Coronary artery (tissue), 2 donors: ENCODE measurements around the gene MBTPS2.
A peak's percentile ranks its signal among the peaks of the same experiment; 100 is the strongest.

ENCODE experiments used
- DNase-seq: peaks from one replicate; pipeline ENCODE4 v3.0.0-alpha.2; 2017; ENCODE audit warnings: low spot score
- H3K27ac ChIP-seq, 2 donors: fragments of 200-600 bp; sonication (generic); one replicate each; pipeline ENCODE4 v1.5.1; 2016 to 2019
- H3K4me3 ChIP-seq: fragments of 200-600 bp; sonication (generic); 2 replicates; pipeline ENCODE4 v1.5.1; 2016; ENCODE audit warnings: mild to moderate bottlenecking, moderate library complexity
- CTCF ChIP-seq: fragments of 200-600 bp; sonication (generic); IDR thresholded peaks from one replicate; pipeline ENCODE4 v1.5.1; 2019; ENCODE audit warnings: antibody characterized with exemption

The MBTPS2 gene

GRCh38 chrX:21911481-21911880 lies 72.1 kb downstream of the MBTPS2 start:
- no peak overlapping the region for H3K4me3 ChIP-seq
- DNase-seq, result no peak
- H3K27ac ChIP-seq, result no peak overlapping the region
- TF ChIP-seq CTCF, result no peak

DNA sequence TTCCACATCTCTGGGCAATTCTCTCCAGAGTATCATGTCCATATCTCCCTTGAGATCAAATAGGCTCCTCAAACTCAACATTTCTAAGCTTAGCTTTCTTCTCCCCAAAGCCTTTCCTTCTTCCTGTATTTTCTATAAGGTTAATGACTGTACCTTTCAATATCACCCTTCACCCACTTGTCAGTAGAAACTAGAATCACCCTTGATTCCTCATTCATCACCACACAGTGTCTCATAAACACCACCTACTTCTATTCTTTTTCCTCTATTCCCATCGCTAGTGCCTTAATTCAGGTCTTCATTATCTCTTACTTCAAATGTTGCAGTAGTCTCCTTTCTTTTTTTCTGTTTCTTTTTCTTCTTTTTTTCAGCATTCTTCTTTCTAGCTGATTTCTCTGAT lies 72.8 kb downstream of the MBTPS2 start:
- Histone ChIP-seq H3K4me3 (no peak overlapping the region), H3K27ac (no peak overlapping the region)
- DNase-seq, result no peak
- TF ChIP-seq CTCF, result no peak

- no peak for DNase-seq
- H3K27ac ChIP-seq, result no peak overlapping the region
- H3K4me3 ChIP-seq, result no peak overlapping the region
- TF ChIP-seq CTCF, result no peak
These were observed 73.6 kb downstream of the MBTPS2 start for GRCh38 chrX:21912989-21913388.

DNA sequence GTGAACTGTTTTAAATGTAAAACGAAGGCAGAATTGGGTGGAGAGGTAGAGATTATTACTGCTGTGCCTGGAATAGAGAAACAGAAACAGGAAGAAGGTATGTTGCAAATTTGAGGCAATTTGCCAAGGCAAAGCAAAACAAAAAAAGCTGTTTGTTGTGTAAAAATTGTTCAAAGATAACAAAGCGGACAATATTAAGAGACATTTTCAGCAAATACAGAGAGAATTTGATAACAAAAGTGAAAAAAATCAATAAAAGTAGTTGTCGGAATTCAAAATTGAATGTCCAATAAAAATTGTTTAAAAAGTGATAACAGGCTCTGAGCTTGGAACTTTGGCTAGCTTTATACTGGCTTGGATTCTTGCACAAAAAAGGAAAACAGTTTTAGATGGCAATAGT lies 86.7 kb downstream of the MBTPS2 start:
- no peak for TF ChIP-seq CTCF
- DNase-seq, result no peak
- Histone ChIP-seq H3K27ac (peak overlapping the region; percentile 23 to 59), H3K4me3 (peak overlapping the region; percentile 15)

DNA sequence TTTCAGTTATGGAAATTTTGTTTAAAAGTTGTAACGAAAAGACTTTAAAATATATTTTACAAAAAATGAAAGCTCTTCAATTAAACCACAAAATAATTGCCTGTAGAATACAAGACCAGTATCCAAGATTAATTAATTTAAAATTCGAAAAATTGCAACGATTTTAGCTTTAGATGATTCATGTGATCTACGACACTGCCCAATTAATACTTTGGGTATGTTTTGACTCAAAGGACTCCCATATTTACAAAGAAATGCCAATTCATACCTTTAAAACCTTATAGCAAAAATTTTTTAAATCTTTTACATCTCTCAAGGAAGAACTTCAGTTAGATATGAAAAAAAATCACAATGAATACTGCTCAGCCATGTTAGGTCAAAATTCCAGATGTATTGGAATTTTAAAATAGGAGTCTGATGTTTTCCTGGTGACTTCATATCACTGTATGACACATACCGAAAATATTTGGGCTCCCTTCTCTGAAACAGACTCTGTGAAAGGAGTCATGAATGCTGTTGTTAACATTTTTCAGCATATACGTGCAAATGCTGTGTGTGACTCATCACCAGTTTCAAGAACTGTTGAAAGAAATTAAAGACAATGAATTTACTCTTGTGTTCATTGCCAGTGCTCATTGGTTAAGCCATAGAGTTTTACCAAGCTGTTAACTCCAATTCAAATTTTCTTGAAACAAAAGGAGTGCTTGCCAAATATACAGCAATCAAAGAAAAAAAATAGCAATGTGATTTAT lies 87.3 kb downstream of the MBTPS2 start:
- H3K27ac ChIP-seq, result peak overlapping the region; percentile 23 to 59
- no peak for DNase-seq
- TF ChIP-seq CTCF, result no peak
- peak overlapping the region; percentile 15 for H3K4me3 ChIP-seq

DNA sequence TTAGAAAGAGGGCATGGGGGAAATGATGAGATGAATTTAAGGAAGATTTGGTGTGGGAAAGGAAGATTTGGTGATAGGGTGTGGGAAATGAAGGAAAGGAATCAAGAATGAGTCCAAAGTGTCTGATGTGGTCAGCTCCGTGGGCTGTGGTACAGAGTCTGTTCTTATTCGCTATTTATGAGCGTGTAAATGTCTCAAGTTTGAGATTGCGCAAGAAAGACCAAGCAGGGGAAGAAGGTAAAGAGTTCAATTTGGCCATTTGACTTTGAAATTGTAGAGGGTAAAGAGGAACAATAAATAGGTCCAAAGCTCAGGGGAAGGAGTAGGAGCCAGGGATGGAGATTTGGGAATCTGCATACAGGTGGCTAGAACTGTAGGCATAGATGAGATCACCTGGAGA lies 89.8 kb downstream of the MBTPS2 start:
- no peak for TF ChIP-seq CTCF
- no peak for DNase-seq

GRCh38 chrX:21930986-21931385 lies 91.6 kb downstream of the MBTPS2 start:
- no peak for TF ChIP-seq CTCF
- H3K4me3 ChIP-seq, result no peak overlapping the region
- H3K27ac ChIP-seq, result no peak overlapping the region
- no peak for DNase-seq

More for the DNA sequence above, 89.8 kb downstream of the MBTPS2 start:
- H3K27ac ChIP-seq, result no peak overlapping the region
- H3K4me3 ChIP-seq, result no peak overlapping the region
